ENCODE measurements around the gene ANAPC1.
"Not testable (repeated sequence)": the region's sequence is repeated elsewhere in the genome, so short reads cannot be mapped to it uniquely, and the experiment has no call there.

ANAPC1 gene

GRCh38 chr2:111782195-111782594, 101.8 kb downstream of the ANAPC1 start:
- not testable (repeated sequence) for DNase-seq (ENCODE audit: low read depth)

- DNase-seq (ENCODE audit: low read depth): not testable (repeated sequence)
Observed at GRCh38 chr2:111781443-111782094, 102.4 kb downstream of the ANAPC1 start.

GRCh38 chr2:111777155-111777554, 106.8 kb downstream of the ANAPC1 start:
- not testable (repeated sequence) for DNase-seq (ENCODE audit: low read depth)

GRCh38 chr2:111776296-111776695, 107.7 kb downstream of the ANAPC1 start:
- not testable (repeated sequence) for DNase-seq (ENCODE audit: low read depth)

- DNase-seq (ENCODE audit: low read depth): not testable (repeated sequence)
Observed at GRCh38 chr2:111772180-111772579, 111.8 kb downstream of the ANAPC1 start.

- DNase-seq (ENCODE audit: low read depth): not testable (repeated sequence)
Observed at GRCh38 chr2:111770916-111771658, 112.9 kb downstream of the ANAPC1 start.

- not testable (repeated sequence) for DNase-seq (ENCODE audit: low read depth)
Observed at GRCh38 chr2:111768266-111769190, 115.5 kb downstream of the ANAPC1 start.

- not testable (repeated sequence) for DNase-seq (ENCODE audit: low read depth)
Observed at GRCh38 chr2:111767087-111767486, 116.9 kb downstream of the ANAPC1 start.

GRCh38 chr2:111766295-111766694, 117.7 kb downstream of the ANAPC1 start:
- DNase-seq (ENCODE audit: low read depth): not testable (repeated sequence)

- not testable (repeated sequence) for DNase-seq (ENCODE audit: low read depth)
Observed at GRCh38 chr2:111764151-111764550, 119.8 kb downstream of the ANAPC1 start.

- not testable (repeated sequence) for DNase-seq (ENCODE audit: low read depth)
Observed at GRCh38 chr2:111760697-111761284, 123.2 kb downstream of the ANAPC1 start.

- not testable (repeated sequence) for DNase-seq (ENCODE audit: low read depth)
Observed at GRCh38 chr2:111752533-111752932, 131.5 kb downstream of the ANAPC1 start.

- not testable (repeated sequence) for DNase-seq (ENCODE audit: low read depth)
Observed at GRCh38 chr2:111750641-111751040, 133.4 kb downstream of the ANAPC1 start.

GRCh38 chr2:111748429-111748828, 135.6 kb downstream of the ANAPC1 start:
- not testable (repeated sequence) for DNase-seq (ENCODE audit: low read depth)

- not testable (repeated sequence) for DNase-seq (ENCODE audit: low read depth)
Observed at GRCh38 chr2:111747410-111748115, 136.4 kb downstream of the ANAPC1 start.

GRCh38 chr2:111744751-111745150, 139.2 kb downstream of the ANAPC1 start:
- not testable (repeated sequence) for DNase-seq (ENCODE audit: low read depth)

GRCh38 chr2:111741517-111741916, 142.5 kb downstream of the ANAPC1 start:
- not testable (repeated sequence) for DNase-seq (ENCODE audit: low read depth)

GRCh38 chr2:111735838-111736721, 147.9 kb downstream of the ANAPC1 start:
- not testable (repeated sequence) for DNase-seq (ENCODE audit: low read depth)

GRCh38 chr2:111735420-111735819, 148.6 kb downstream of the ANAPC1 start:
- DNase-seq (ENCODE audit: low read depth): not testable (repeated sequence)
